Mucosa of gallbladder (tissue), 1 donor: ENCODE data around the gene VPS33A. TPM values are rescaled to one million over a fixed set of nuclear protein-coding genes. Genes with fewer than 3 reads are reported as not detected.
"Not testable (repeated sequence)": the region's sequence is repeated elsewhere in the genome, so short reads cannot be mapped to it uniquely, and the experiment has no call there.

Source experiments
- DNase-seq: peaks from one replicate; pipeline ENCODE4 v3.0.0-alpha.2; 2020; ENCODE audit warnings: low spot score
- total RNA-seq: library from RNA; stranded (reverse); gene quantifications from one replicate; pipeline ENCODE4 v1.2.1, GENCODE V29; 2021
- donor health status: DM: no; HTN: no; CAD: no.

Gene VPS33A
- total RNA-seq, 1 donor from 2014 or later: 18.7 TPM

- no peak for DNase-seq
Measured at GRCh38 chr12:122204167-122205052, 61.9 kb downstream of the VPS33A start.

GRCh38 chr12:122203301-122204166 lies 62.8 kb downstream of the VPS33A start, which contains the start of gene B3GNT4:
TSS of gene B3GNT4 (plus strand) at chr12:122203709. CDS start at chr12:122204619, 910 bp downstream.
- peak; percentile 46 for DNase-seq

- DNase-seq: not testable (repeated sequence)
Measured at GRCh38 chr12:122202811-122203210, 63.5 kb downstream of the VPS33A start.

- DNase-seq: no peak
Measured at GRCh38 chr12:122202017-122202416, 64.3 kb downstream of the VPS33A start.

- no peak for DNase-seq
Measured at GRCh38 chr12:122201381-122201780, 64.9 kb downstream of the VPS33A start.

GRCh38 chr12:122200541-122201175 lies 65.6 kb downstream of the VPS33A start:
- no peak for DNase-seq

GRCh38 chr12:122199484-122200355 lies 66.6 kb downstream of the VPS33A start:
- DNase-seq: no peak

- no peak for DNase-seq
Measured at GRCh38 chr12:122197612-122197966, 68.7 kb downstream of the VPS33A start.

- no peak for DNase-seq
Measured at GRCh38 chr12:122195405-122195804, 70.9 kb downstream of the VPS33A start.

- no peak for DNase-seq
Measured at GRCh38 chr12:122194804-122195203, 71.5 kb downstream of the VPS33A start.

GRCh38 chr12:122192441-122192840 lies 73.9 kb downstream of the VPS33A start:
- no peak for DNase-seq

GRCh38 chr12:122190842-122191668 lies 75.2 kb downstream of the VPS33A start:
- peak; percentile 58 for DNase-seq

- DNase-seq: no peak
Measured at GRCh38 chr12:122189626-122190475, 76.4 kb downstream of the VPS33A start.

- DNase-seq: no peak
Measured at GRCh38 chr12:122187466-122187865, 78.8 kb downstream of the VPS33A start.

- no peak for DNase-seq
Measured at GRCh38 chr12:122185494-122186082, 80.7 kb downstream of the VPS33A start.

GRCh38 chr12:122185079-122185478 lies 81.2 kb downstream of the VPS33A start:
- no peak for DNase-seq

GRCh38 chr12:122184517-122184916 lies 81.8 kb downstream of the VPS33A start:
- DNase-seq: no peak

GRCh38 chr12:122183588-122183940 lies 82.7 kb downstream of the VPS33A start:
- no peak for DNase-seq
